SH-SY5Y (cell line): ENCODE results near the gene ZEB2.

Experiments used
- GATA2 ChIP-seq: IDR thresholded peaks from 2 replicates; pipeline ENCODE4 v1.6.1; 2011; ENCODE audit warnings: mild to moderate bottlenecking, low read depth, low read length
- GATA3 ChIP-seq: IDR thresholded peaks from 2 replicates; pipeline ENCODE4 v1.6.1; 2011; ENCODE audit warnings: low read depth, mild to moderate bottlenecking, low read length, moderate library complexity

DNA sequence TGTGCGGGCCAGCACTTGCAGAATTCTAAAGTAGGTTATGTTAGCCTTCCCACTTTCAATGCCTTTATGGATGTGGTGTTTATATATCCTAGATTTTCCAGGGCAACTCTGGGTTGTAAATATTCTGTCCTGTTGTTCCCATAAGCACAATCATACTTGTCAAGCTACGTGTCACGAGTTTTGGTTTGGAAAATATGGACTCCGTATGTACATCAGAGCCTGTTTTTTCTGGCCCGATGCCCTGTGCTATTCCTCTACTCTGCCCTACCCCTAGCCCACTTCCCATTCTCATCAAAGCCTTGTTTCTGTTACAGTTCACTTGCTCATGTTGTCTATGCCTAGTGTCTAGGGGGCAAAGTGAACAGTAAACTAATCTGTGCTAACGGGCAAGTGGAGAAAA is 27.0 kb upstream of the ZEB2 start:
- TF ChIP-seq GATA3: no peak
- TF ChIP-seq GATA2: no peak
